Lung (tissue), 12 donors: ENCODE measurements around the gene CD4. TPM values are rescaled to one million over a fixed set of nuclear protein-coding genes. Genes with fewer than 3 reads are reported as not detected.
A peak's percentile ranks its signal among the peaks of the same experiment; 100 is the strongest.

Experiments used
- ATAC-seq: fragments of 200-7000 bp; cut with Tn5 transposase; one replicate; pipeline ENCODE4 v1.9.1; 2020; ENCODE audit warnings: moderate number of reproducible peaks; ENCODE audit not compliant: insufficient read depth, low FRiP score
- DNase-seq, 3 donors: peaks; one replicate each; pipeline ENCODE4 v3.0.0-alpha.2; 2013 to 2017
- H3K27ac ChIP-seq, 2 donors: one replicate each; pipeline ENCODE4 v1.5.1; 2013; ENCODE audit warnings: mild to moderate bottlenecking in 2 of 2, moderate library complexity in 2 of 2, control low read depth in 1 of 2, inconsistent platforms in 1 of 2, low read depth in 1 of 2, low read length in 1 of 2
- H3K27me3 ChIP-seq, 3 donors: one replicate each; pipeline ENCODE4 v1.5.1; 2013; ENCODE audit warnings: low read length in 2 of 3; ENCODE audit not compliant: control insufficient read depth in 3 of 3, insufficient read depth in 3 of 3
- H3K36me3 ChIP-seq, 4 donors: one replicate each; pipeline ENCODE4 v1.5.1; 2013; ENCODE audit warnings: low read length in 4 of 4, mild to moderate bottlenecking in 1 of 4, moderate library complexity in 1 of 4; ENCODE audit not compliant: control insufficient read depth in 4 of 4, insufficient read depth in 4 of 4
- H3K4me1 ChIP-seq, 5 donors: one replicate each; pipeline ENCODE4 v1.5.1; 2013; ENCODE audit warnings: low read length in 5 of 5, mild to moderate bottlenecking in 2 of 5, moderate library complexity in 1 of 5; ENCODE audit not compliant: control insufficient read depth in 5 of 5, insufficient read depth in 5 of 5
- H3K4me3 ChIP-seq: one replicate; pipeline ENCODE4 v1.5.1; 2013; ENCODE audit warnings: mild to moderate bottlenecking, control low read depth, moderate library complexity
- H3K9ac ChIP-seq, 2 donors: one replicate each; pipeline ENCODE4 v1.5.1; 2013; ENCODE audit warnings: low read length in 2 of 2, control low read depth in 1 of 2; ENCODE audit not compliant: insufficient read depth in 1 of 2
- H3K9me3 ChIP-seq, 4 donors: one replicate each; pipeline ENCODE4 v1.5.1; 2013; ENCODE audit warnings: low read length in 3 of 4, mild to moderate bottlenecking in 1 of 4, moderate library complexity in 1 of 4; ENCODE audit not compliant: control insufficient read depth in 4 of 4, insufficient read depth in 3 of 4
- CTCF ChIP-seq: IDR thresholded peaks from 2 replicates; pipeline ENCODE4 v1.5.1; 2012; ENCODE audit warnings: mild to moderate bottlenecking; ENCODE audit errors: control extremely low read depth, extremely low read depth
- WGBS, 2 donors: extraction: QIAGEN DNeasy Blood & Tissue Kit; methylation state at CpG; one replicate each; pipeline ENCODE4 v1.1.7; 2013; 5-methylcytosine and 5-hydroxymethylcytosine counted together
- polyA plus RNA-seq, 2 donors: library from polyadenylated mRNA; stranded (reverse); fragments of 200-250 nt; gene quantifications; one replicate each; pipeline ENCODE4 v1.2.1, GENCODE V29; 2013
- total RNA-seq, 2 donors: library from RNA; depleted of rRNA in 1 of 2; stranded (reverse); fragments of >200 nt in 1 of 2; gene quantifications; one replicate each; pipeline ENCODE4 v1.2.1, GENCODE V29; 2014 to 2021
- donor health status: control.
- donor health status: control.
- donor health status: Bipolar disorder and iron deficiency.
- donor health status: healthy.
- donor health status: DM: yes; HTN: yes; CAD: no.

CD4 gene
- total and polyA plus RNA-seq, 4 donors = 20.6 to 83.7 (median 53.0) TPM

DNA sequence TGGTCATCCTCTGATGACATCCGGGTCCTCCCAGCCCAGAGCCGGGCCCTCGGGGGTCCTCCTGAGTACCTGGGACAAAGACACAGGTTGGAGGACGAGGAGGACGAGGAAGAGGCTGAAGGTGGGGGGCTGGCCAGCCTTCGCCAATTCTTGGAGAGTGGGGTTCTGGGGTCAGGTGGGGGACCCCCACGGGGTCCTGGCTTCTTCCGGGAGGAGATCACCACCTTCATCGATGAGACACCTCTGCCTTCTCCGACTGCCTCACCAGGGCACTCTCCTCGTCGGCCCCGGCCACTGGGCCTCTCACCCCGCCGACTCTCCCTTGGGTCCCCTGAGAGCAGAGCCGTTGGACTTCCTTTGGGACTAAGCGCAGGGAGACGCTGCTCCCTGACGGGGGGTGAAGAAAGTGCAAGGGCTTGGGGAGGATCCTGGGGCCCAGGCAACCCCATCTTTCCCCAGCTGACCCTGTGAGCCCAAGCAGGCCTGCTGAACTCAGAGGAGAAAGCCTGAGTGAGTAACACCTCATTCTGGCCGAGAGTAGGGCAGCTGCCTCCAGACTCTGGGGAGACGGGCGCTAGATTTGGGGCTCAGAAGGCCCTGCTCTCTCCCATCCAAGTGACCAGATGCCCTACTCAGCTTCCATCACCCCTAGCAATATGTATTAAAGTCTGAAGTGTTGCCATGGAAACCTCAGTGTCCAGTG, 37.6 kb downstream of the CD4 start:
- WGBS, 2 donors = 85 to 87% methylated on average over 22 of the region's 22 CpGs
- peaks cover 0 to 35% (median 5%) of the 10 kb centered on the region in 5 donors for H3K4me1 ChIP-seq
- H3K27ac ChIP-seq = no peak overlapping the region
- H3K36me3 ChIP-seq = peaks cover 0 to 6% (median 3%) of the 10 kb centered on the region in 4 donors
- peak overlapping the region in 1 of 2 donors; percentile 16 for H3K9ac ChIP-seq
- no peak for ATAC-seq
- no peaks in the 10 kb centered on the region for H3K9me3 ChIP-seq
- no peak overlapping the region for H3K4me3 ChIP-seq
- no peak for DNase-seq
- peaks cover 0 to 11% (median 3%) of the 10 kb centered on the region in 3 donors for H3K27me3 ChIP-seq
- no peak for TF ChIP-seq CTCF

DNA sequence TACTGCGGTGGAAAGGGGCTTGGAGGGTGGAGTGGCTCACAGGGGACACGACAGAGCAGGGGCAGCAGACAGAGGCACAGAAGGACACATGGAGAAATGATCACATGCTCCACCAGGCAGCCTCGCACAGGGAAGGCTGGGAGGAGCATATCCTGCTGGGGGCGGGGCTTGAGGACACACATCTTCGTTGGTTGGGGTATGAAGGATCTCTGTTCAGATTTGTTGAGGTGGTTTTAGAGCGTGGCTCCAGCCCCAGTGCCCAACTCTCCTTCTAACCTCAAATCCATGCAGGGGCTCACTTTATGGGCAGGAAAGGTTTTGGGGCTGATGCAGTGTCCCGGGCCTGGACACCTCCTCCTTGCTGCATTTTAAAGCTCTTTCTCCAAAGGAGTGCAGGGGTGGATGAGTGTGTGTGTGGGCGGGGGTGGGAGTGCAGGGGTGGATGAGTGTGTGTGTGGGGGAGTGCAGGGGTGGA, 38.1 kb downstream of the CD4 start:
- Histone ChIP-seq H3K9me3 (no peaks in the 10 kb centered on the region), H3K4me3 (no peak overlapping the region), H3K4me1 (peaks cover 0 to 29% (median 5%) of the 10 kb centered on the region in 5 donors), H3K27me3 (peaks cover 0 to 6% (median 0%) of the 10 kb centered on the region in 3 donors), H3K27ac (no peak overlapping the region), H3K36me3 (peaks cover 0 to 6% (median 3%) of the 10 kb centered on the region in 4 donors), H3K9ac (peak overlapping the region in 1 of 2 donors; percentile 16)
- ATAC-seq (no peak), DNase-seq (peak; percentile 82 to 88 (median 85))
- 12 to 15% methylated on average over 8 of the region's 8 CpGs for WGBS, 2 donors
- no peak for TF ChIP-seq CTCF

GRCh38 chr12:6827982-6828780, 38.9 kb downstream of the CD4 start, which contains the start of gene P3H3:
P3H3 (plus strand) TSS chr12:6828407; CDS start chr12:6828441, 34 bp downstream.
- H3K4me1 ChIP-seq = peaks cover 0 to 29% (median 5%) of the 10 kb centered on the region in 5 donors
- TF ChIP-seq CTCF = no peak

More at GRCh38 chr12:6827982-6828780, 38.9 kb downstream of the CD4 start, which contains the start of gene P3H3:
- peak within 1 kb of the TSS; percentile 49 to 55 for H3K9ac ChIP-seq
- H3K27me3 ChIP-seq = peaks cover 0 to 5% (median 0%) of the 10 kb centered on the region in 3 donors
- 1 to 2% methylated on average over 34 to 60 of the region's 60 CpGs for WGBS, 2 donors
- H3K27ac ChIP-seq = peak within 1 kb of the TSS; percentile 62 to 77
- peak within 1 kb of the TSS; percentile 60 for H3K4me3 ChIP-seq
- H3K36me3 ChIP-seq = peaks cover 0 to 6% (median 3%) of the 10 kb centered on the region in 4 donors
- ATAC-seq (no peak), DNase-seq (peak; percentile 70 to 82 (median 75))
- H3K9me3 ChIP-seq = no peaks in the 10 kb centered on the region
